ENCODE results near the gene PPHLN1. TPM values are rescaled to one million over a fixed set of nuclear protein-coding genes. Genes with fewer than 3 reads are reported as not detected.

PPHLN1 gene
- total and polyA plus RNA-seq, 5 donors = 39.2 to 48.8 (median 42.4) TPM

DNA sequence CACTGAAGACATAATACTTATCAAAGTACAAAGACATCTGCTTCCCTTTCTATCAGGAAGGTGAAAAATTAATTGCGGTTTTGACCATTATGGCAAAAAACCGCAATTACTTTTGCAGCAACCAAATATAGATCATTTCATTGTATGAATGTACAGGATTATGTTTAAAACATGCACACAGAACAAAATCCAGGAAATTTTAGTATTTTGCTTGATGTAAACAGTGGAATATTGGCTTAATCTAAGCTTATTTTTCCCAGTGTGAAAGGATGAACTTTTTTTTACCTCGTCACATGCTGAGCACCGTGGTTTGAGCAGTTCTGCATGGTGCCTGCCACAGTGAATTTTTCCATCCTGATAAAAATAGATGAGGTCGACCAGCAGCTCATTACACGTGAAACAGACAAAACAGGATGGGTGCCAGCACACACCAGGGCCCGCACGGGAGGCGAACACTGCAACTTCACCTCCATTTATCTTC lies 142.4 kb downstream of the PPHLN1 start:
- ATAC-seq = peak; percentile 61 to 71
- H3K27ac ChIP-seq (ENCODE audit: low read length) = no peak overlapping the region
- intact Hi-C loops (cut with DNase I) = no loop called here
- no peak overlapping the region for H3K4me3 ChIP-seq (ENCODE audit: low read length)
- peaks cover 8% of the 10 kb centered on the region for H3K4me1 ChIP-seq (ENCODE audit: control insufficient read depth, insufficient read depth, low read length)
- peak; percentile 24 to 70 (median 60) for DNase-seq
- no peaks in the 10 kb centered on the region for H3K9me3 ChIP-seq (ENCODE audit: control insufficient read depth, low read length)
- H3K27me3 ChIP-seq (ENCODE audit: control insufficient read depth, insufficient read depth) = no peaks in the 10 kb centered on the region
- 37% methylated on average over 9 of the region's 9 CpGs for WGBS

DNA sequence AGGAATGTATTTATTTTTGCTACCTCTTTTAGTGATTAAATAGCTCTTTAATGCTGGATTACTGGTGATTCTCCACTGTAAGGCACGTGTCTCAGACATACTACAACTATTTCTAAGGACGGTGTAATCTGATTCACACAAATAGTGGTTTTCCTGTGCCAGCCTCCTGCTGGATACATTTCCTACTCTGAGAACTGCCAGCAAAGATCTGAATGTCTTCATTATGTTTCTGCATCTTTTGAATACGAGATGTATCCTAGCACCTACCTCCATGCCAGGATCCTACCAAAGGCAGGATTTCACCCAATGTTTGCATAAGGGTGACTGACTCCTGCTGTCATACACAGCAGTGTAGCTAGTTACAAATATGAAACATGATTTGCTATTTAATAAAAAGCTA lies 143.0 kb downstream of the PPHLN1 start:
- Histone ChIP-seq H3K9me3 (ENCODE audit: control insufficient read depth, low read length) (no peaks in the 10 kb centered on the region), H3K4me3 (ENCODE audit: low read length) (no peak overlapping the region), H3K27me3 (ENCODE audit: control insufficient read depth, insufficient read depth) (no peaks in the 10 kb centered on the region), H3K4me1 (ENCODE audit: control insufficient read depth, insufficient read depth, low read length) (peaks cover 10% of the 10 kb centered on the region), H3K27ac (ENCODE audit: low read length) (no peak overlapping the region)
- ATAC-seq = no peak
- intact Hi-C loops (cut with DNase I) = no loop called here
- WGBS = 30% methylated on average over 3 of the region's 3 CpGs
- no peak for DNase-seq

DNA sequence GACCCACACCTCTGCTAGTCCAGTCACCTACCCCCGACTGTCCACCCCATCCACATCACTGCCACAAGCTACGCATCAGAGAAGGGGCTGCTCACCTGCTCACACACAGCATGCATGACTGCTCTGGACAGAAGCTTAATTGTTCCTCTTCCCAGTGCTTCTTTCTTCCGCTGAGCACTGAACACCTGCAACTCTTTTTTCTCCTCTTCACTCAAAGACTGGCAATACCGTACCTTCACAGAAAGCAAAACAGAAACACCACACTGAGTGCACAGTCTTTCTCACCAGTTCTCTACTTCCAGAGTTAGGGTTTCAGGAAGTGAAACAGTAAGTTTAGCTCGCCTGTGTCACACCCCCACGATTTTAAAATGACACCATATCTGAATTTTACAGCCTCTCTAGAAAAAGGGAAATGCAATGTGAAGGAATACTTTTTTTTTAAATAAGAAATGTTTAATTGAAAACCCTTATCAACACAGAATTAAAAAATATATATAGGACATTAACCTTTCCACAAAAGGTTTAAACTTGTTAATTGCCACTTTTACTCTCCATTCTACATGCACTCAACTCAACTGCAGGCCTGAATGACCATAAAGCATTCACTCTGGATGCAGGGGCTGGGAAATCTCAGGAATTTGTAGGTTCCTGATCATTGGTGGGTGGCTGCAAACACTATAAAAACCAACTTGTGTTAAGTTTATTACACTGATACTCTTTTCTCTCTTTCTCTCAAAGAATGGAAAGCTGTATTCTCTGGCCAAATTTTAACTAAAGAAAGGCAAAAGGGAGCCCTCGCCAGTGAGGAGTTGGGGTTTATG lies 143.6 kb downstream of the PPHLN1 start:
- 76% methylated on average over 7 of the region's 7 CpGs for WGBS
- no peak for DNase-seq
- Histone ChIP-seq H3K4me3 (ENCODE audit: low read length) (no peak overlapping the region), H3K27me3 (ENCODE audit: control insufficient read depth, insufficient read depth) (no peaks in the 10 kb centered on the region), H3K27ac (ENCODE audit: low read length) (no peak overlapping the region), H3K4me1 (ENCODE audit: control insufficient read depth, insufficient read depth, low read length) (peaks cover 9% of the 10 kb centered on the region), H3K9me3 (ENCODE audit: control insufficient read depth, low read length) (no peaks in the 10 kb centered on the region)
- ATAC-seq = no peak
- intact Hi-C loops (cut with DNase I) = no loop called here

DNA sequence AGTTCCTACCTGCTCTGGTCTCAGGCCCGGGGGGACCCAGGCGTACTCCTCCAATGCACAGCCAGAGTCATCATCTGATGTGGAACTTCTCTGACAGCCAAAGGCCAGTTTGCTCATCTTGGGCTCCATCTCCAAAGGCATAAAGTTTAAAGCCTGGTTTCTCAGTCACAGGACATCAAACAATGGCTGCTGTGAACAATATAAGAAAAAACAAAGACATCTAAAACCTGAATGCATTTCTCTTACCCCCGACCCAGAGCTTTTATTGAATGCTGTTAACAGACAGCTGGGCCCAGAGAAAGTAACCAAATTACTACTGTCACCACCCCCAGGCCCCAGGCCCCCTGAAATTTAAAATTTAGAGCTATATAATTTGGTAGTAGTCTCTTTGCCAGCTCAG lies 146.4 kb downstream of the PPHLN1 start:
- DNase-seq = no peak
- Histone ChIP-seq H3K27me3 (ENCODE audit: control insufficient read depth, insufficient read depth) (no peaks in the 10 kb centered on the region), H3K27ac (ENCODE audit: low read length) (no peak overlapping the region), H3K9me3 (ENCODE audit: control insufficient read depth, low read length) (no peaks in the 10 kb centered on the region), H3K4me1 (ENCODE audit: control insufficient read depth, insufficient read depth, low read length) (peaks cover 4% of the 10 kb centered on the region), H3K4me3 (ENCODE audit: low read length) (no peak overlapping the region)
- WGBS = 77% methylated on average over 3 of the region's 3 CpGs
- no peak for ATAC-seq
- intact Hi-C loops (cut with DNase I) = no loop called here

DNA sequence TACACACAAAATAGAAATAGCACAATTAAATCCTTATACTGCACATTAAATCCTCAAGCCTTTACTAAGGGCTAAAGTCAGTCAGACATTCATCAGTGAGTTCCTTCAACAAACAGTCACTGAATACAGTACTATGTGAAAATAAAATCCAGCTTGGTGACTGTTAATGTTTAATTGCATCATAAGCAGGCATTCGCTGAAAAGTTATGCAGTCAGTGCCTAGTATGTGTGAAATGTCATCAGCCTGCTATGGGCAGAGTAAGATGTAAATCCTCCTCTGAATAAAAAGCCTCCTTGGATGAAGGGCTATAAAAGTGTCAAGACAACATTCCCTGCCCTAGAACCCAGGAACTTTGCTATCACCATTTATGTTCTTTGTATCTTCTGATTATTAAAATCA lies 147.2 kb downstream of the PPHLN1 start:
- Histone ChIP-seq H3K27me3 (ENCODE audit: control insufficient read depth, insufficient read depth) (no peaks in the 10 kb centered on the region), H3K9me3 (ENCODE audit: control insufficient read depth, low read length) (no peaks in the 10 kb centered on the region), H3K4me1 (ENCODE audit: control insufficient read depth, insufficient read depth, low read length) (peaks cover 4% of the 10 kb centered on the region), H3K4me3 (ENCODE audit: low read length) (no peak overlapping the region), H3K27ac (ENCODE audit: low read length) (no peak overlapping the region)
- DNase-seq (no peak), ATAC-seq (no peak)
- WGBS = 37% methylated on average over 1 of the region's 1 CpG
- intact Hi-C loops (cut with DNase I) = no loop called here

DNA sequence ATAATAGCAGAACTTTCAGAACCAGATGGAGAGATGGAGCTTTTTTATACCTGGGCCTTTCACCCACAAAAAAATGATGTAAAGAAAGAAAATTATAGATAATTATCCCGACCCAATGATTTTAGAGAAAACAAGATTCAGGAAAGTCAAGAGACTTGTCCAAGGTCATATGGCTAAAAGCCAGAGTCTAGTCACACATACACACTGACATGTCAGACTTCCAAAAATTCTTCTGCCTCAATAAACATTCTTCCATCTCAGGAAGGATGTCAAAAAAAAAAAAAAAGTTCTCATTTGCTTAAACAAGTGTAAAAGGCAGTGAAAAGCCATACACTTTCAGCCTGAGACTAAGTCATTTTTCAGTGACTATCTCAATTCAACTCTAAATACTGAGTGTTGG lies 147.6 kb downstream of the PPHLN1 start:
- intact Hi-C loops (cut with DNase I) = no loop called here

DNA sequence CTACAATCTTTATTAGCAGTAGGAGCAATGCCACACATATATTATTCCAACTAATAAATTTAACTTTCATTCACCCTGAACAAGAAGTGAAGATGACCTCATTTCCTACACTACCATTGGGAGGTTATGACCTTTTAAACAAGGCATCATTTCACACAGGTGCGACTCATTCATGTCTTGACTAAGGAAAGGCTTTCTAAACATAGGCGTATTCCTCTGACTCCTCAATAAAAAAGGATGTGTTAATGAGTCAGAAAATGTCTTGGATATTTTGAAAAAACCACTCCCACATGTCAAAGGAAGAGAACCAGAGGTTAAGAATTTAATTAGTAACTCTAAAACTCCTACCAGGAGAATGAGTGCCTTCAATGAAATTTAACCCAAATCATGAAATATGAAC lies 148.4 kb downstream of the PPHLN1 start:
- no peak for DNase-seq
- Histone ChIP-seq H3K4me3 (ENCODE audit: low read length) (no peak overlapping the region), H3K9me3 (ENCODE audit: control insufficient read depth, low read length) (no peaks in the 10 kb centered on the region), H3K27me3 (ENCODE audit: control insufficient read depth, insufficient read depth) (no peaks in the 10 kb centered on the region), H3K27ac (ENCODE audit: low read length) (no peak overlapping the region), H3K4me1 (ENCODE audit: control insufficient read depth, insufficient read depth, low read length) (peaks cover 1% of the 10 kb centered on the region)
- WGBS = 55% methylated on average over 2 of the region's 2 CpGs
- peak in 1 of 2 donors; percentile 86 for ATAC-seq
- intact Hi-C loops (cut with DNase I) = no loop called here

More for the DNA sequence above, 147.6 kb downstream of the PPHLN1 start:
- Histone ChIP-seq H3K27me3 (ENCODE audit: control insufficient read depth, insufficient read depth) (no peaks in the 10 kb centered on the region), H3K27ac (ENCODE audit: low read length) (no peak overlapping the region), H3K9me3 (ENCODE audit: control insufficient read depth, low read length) (no peaks in the 10 kb centered on the region), H3K4me3 (ENCODE audit: low read length) (no peak overlapping the region), H3K4me1 (ENCODE audit: control insufficient read depth, insufficient read depth, low read length) (peaks cover 4% of the 10 kb centered on the region)
- WGBS = 30% methylated on average over 1 of the region's 1 CpG
- ATAC-seq = no peak
- DNase-seq = no peak

DNA sequence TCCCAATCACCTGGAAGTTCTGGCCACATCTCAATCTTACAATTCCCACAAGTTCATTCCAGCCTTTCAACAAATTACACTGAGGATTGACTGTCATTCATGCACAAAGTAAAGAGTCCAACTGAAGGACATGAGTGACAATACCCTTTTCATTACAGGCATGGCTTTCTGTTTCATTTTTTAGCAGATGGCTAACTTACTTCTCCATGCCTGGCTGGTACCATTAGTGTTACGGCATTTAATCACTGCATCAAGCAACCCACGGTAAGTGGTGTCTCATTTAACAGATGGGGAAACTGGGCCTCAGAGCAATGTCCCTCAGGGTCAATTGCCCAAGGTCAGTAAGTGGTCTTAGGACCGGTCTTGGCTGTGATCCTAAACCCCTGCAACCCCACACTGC lies 149.1 kb downstream of the PPHLN1 start:
- H3K4me3 ChIP-seq (ENCODE audit: low read length) = no peak overlapping the region
- no peaks in the 10 kb centered on the region for H3K27me3 ChIP-seq (ENCODE audit: control insufficient read depth, insufficient read depth)
- H3K9me3 ChIP-seq (ENCODE audit: control insufficient read depth, low read length) = no peaks in the 10 kb centered on the region
- peaks cover 1% of the 10 kb centered on the region for H3K4me1 ChIP-seq (ENCODE audit: control insufficient read depth, insufficient read depth, low read length)
- WGBS = 68% methylated on average over 3 of the region's 3 CpGs
- no peak for DNase-seq
- H3K27ac ChIP-seq (ENCODE audit: low read length) = no peak overlapping the region
- intact Hi-C loops (cut with DNase I) = no loop called here
- no peak for ATAC-seq

DNA sequence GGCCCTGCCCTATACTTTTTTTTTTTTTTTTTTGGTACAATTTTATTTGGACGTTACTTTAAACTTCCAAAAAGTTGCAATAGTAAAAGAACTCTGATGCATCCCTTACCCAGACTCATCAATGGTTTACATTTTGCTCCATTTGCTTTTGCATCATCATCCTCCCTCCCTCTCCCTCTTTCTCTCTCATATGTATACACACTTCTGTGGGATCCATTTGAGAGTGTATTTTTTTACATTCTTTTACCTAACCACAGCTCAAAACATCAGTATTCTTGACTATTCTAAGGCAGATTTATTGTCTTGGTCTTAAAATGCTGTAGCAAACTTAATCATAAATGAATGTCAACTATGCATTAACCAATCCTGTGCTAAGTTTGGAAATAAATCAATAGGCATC lies 152.0 kb downstream of the PPHLN1 start:
- ATAC-seq (no peak), DNase-seq (no peak)
- Histone ChIP-seq H3K27ac (ENCODE audit: low read length) (no peak overlapping the region), H3K4me1 (ENCODE audit: control insufficient read depth, insufficient read depth, low read length) (peaks cover 1% of the 10 kb centered on the region), H3K27me3 (ENCODE audit: control insufficient read depth, insufficient read depth) (no peaks in the 10 kb centered on the region), H3K9me3 (ENCODE audit: control insufficient read depth, low read length) (no peaks in the 10 kb centered on the region), H3K4me3 (ENCODE audit: low read length) (no peak overlapping the region)
- intact Hi-C loops (cut with DNase I) = no loop called here
- 50% methylated on average over 1 of the region's 1 CpG for WGBS

DNA sequence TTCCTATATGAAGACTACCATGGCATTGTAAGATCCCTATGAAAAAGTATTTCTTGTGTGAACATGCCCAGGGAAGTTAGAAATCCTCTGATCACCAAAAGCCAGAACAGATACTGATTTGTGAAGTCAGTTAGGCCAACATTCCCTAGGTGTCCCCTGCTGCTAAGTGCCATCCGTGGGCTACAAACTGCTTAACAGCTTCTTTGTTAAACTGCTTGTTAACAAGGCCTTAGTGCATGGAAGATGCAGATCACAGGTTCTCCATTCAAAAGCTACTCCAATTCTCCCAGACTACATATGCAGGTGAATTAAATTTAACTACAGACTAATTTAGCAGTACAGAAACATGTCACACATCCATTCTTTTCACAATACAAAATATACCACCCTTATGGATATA lies 155.4 kb downstream of the PPHLN1 start:
- H3K4me1 ChIP-seq (ENCODE audit: control insufficient read depth, insufficient read depth, low read length) = peaks cover 3% of the 10 kb centered on the region
- H3K27me3 ChIP-seq (ENCODE audit: control insufficient read depth, insufficient read depth) = no peaks in the 10 kb centered on the region
- no peak overlapping the region for H3K27ac ChIP-seq (ENCODE audit: low read length)
- no peak for ATAC-seq
- intact Hi-C loops (cut with DNase I) = loop anchor here in 3 of 4 donors (5.0 kb wide), 3 partner anchors 86 to 851 kb away; no protein-coding TSS in a partner anchor
- DNase-seq = no peak
- no peak overlapping the region for H3K4me3 ChIP-seq (ENCODE audit: low read length)
- 57% methylated on average over 1 of the region's 1 CpG for WGBS
- H3K9me3 ChIP-seq (ENCODE audit: control insufficient read depth, low read length) = no peaks in the 10 kb centered on the region

DNA sequence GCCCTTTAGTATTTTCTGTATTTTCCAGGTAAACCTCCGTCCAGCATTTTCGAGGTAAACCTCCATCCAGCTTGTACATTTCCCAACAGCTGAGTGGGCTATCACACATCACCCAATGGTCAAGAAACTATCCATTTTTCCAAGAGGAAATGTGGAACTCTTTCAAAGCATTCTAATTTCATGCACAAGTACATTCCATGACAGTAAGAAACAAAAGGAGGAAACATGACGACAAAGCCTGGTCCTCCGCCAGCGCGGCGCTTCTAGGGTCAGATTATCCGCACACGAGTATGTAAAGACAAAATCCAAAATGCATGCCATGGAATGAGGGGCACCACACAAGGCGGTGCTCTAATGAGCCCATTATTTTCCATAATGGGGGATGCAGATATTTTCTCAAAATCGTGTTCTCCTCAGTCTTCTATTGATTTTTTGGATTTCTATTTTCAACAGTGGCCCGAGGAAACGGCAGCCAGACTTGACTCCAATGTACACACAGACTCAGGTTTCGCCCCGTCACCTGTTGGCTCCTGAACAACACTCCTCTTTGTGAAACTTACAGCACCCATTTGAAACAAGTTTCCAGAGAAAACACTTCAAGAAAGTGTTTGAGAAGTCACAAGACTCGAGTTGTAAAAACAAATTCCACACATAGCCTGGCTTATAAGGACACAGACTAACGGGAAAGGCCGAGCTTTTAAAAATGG lies 156.2 kb downstream of the PPHLN1 start:
- Histone ChIP-seq H3K27me3 (ENCODE audit: control insufficient read depth, insufficient read depth) (no peaks in the 10 kb centered on the region), H3K4me1 (ENCODE audit: control insufficient read depth, insufficient read depth, low read length) (peaks cover 3% of the 10 kb centered on the region), H3K4me3 (ENCODE audit: low read length) (peak overlapping the region; percentile 79), H3K9me3 (ENCODE audit: control insufficient read depth, low read length) (no peaks in the 10 kb centered on the region), H3K27ac (ENCODE audit: low read length) (peak overlapping the region; percentile 38)
- DNase-seq = peak; percentile 73 to 88 (median 87)
- intact Hi-C loops (cut with DNase I) = loop anchor here (2.0 to 5.0 kb wide), 4 partner anchors 85 to 850 kb away; no protein-coding TSS in a partner anchor
- 17% methylated on average over 18 of the region's 18 CpGs for WGBS
- ATAC-seq = peak; percentile 26 to 69

Measured in right cardiac atrium (tissue), 5 donors.